ENCODE results near the gene SCYL1.

SCYL1 gene

DNA sequence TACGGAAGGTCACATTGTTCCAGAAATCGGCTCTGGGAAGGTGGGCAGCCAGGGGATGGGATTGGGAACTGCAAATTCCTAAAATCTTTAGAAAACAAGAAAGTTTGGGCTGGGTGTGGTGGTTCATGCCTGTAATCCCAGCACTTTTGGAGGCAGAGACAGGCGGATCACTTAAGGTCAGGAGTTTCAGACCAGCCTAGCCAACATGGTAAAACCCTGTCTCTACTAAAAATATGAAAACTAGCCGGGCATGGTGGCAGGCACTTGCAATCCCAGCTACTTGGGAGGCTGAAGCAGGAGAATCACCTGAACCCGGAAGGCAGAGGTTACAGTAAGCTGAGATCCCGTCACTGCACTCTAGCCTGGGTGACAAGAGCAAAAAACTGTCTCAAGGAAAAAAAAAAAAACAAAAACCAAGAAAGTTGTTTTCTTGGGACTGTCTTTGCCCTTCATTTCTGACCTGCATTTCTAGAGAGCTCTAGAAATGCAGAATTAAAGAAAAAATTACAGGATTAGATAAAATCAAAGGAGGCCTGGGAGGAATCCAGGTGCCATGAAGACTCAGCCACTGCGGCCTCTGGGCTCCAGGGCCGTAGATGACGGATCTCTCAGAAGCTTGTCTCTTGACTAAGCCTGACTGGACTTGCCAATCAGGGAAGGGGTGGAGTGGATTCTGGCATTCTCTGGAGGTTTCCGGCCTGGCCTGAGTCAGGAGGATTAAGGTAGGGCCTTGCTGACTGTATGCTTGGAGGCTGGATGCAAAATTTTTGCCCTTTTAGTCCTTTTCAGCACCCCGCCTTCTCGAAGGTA lies 31.3 kb upstream of the SCYL1 start:
- DNase-seq = peak; percentile 32

DNA sequence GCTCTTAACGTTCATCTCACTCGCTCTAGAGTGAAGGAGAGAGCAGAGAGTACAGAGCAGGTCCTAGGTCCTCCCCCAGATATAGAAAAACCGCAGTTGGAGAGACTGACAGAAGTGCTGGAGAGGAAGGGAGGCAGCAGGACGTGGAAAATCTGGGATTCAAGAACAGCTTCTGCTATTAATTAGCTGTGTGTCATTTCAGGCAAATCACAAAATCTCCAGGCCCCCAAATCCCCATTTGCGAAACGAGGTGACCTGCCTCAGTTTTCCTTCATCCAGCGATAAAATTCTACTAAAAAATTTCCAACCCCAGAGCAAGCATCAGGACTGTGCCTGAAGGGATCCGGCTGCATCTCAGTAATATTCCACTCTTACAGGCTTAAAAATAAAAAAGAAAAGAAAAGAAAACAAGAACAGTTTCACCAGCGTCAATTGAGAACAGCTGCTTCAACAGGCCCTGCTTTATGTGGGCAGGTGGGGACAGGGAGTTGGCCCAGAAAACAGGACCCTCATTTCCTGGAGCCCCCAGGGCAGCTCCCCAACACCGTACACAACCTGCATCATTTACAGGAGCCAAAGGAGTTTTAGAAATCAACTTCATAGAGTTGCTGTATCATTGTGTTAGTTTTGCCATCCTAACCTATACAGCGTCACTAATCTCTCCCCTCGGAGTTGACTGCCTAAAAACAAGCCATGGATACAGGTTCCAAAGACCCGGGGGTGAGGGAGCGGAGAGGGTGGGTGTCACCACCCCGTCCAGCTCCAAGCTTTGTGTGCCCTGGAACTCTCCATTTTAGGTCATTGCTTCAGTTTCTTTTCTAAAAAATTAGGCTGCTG lies 28.4 kb upstream of the SCYL1 start:
- DNase-seq = no peak

GRCh38 chr11:65497141-65498041 lies 27.5 kb upstream of the SCYL1 start:
- peak; percentile 100 for DNase-seq

DNA sequence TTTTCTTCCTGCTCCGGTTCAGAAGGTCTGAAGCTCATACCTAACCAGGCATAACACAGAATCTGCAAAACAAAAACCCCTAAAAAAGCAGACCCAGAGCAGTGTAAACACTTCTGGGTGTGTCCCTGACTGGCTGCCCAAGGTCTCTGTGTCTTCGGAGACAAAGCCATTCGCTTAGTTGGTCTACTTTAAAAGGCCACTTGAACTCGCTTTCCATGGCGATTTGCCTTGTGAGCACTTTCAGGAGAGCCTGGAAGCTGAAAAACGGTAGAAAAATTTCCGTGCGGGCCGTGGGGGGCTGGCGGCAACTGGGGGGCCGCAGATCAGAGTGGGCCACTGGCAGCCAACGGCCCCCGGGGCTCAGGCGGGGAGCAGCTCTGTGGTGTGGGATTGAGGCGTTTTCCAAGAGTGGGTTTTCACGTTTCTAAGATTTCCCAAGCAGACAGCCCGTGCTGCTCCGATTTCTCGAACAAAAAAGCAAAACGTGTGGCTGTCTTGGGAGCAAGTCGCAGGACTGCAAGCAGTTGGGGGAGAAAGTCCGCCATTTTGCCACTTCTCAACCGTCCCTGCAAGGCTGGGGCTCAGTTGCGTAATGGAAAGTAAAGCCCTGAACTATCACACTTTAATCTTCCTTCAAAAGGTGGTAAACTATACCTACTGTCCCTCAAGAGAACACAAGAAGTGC lies 26.7 kb upstream of the SCYL1 start:
- DNase-seq = peak; percentile 79

DNA sequence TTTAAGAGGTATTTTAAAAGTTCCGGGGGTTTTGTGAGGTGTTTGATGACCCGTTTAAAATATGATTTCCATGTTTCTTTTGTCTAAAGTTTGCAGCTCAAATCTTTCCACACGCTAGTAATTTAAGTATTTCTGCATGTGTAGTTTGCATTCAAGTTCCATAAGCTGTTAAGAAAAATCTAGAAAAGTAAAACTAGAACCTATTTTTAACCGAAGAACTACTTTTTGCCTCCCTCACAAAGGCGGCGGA lies 26.2 kb upstream of the SCYL1 start:
- no peak for DNase-seq

GRCh38 chr11:65498977-65499712 lies 25.7 kb upstream of the SCYL1 start, which contains the start of gene MALAT1:
Gene MALAT1 (plus strand): TSS chr11:65499045.
- peak; percentile 95 for DNase-seq

DNA sequence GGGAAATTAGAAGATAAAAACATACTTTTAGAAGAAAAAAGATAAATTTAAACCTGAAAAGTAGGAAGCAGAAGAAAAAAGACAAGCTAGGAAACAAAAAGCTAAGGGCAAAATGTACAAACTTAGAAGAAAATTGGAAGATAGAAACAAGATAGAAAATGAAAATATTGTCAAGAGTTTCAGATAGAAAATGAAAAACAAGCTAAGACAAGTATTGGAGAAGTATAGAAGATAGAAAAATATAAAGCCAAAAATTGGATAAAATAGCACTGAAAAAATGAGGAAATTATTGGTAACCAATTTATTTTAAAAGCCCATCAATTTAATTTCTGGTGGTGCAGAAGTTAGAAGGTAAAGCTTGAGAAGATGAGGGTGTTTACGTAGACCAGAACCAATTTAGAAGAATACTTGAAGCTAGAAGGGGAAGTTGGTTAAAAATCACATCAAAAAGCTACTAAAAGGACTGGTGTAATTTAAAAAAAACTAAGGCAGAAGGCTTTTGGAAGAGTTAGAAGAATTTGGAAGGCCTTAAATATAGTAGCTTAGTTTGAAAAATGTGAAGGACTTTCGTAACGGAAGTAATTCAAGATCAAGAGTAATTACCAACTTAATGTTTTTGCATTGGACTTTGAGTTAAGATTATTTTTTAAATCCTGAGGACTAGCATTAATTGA lies 25.0 kb upstream of the SCYL1 start:
- DNase-seq = peak; percentile 48

GRCh38 chr11:65500387-65501185 lies 24.3 kb upstream of the SCYL1 start:
- DNase-seq = peak; percentile 55

- no peak for DNase-seq
Measured at GRCh38 chr11:65501186-65501471, 23.8 kb upstream of the SCYL1 start.

GRCh38 chr11:65501472-65502273 lies 23.2 kb upstream of the SCYL1 start:
- DNase-seq = peak; percentile 35

DNA sequence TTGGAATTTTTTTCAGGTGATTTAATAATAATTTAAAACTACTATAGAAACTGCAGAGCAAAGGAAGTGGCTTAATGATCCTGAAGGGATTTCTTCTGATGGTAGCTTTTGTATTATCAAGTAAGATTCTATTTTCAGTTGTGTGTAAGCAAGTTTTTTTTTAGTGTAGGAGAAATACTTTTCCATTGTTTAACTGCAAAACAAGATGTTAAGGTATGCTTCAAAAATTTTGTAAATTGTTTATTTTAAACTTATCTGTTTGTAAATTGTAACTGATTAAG lies 22.7 kb upstream of the SCYL1 start:
- no peak for DNase-seq

GRCh38 chr11:65502555-65503367 lies 22.1 kb upstream of the SCYL1 start:
- peak; percentile 49 for DNase-seq

GRCh38 chr11:65503368-65503948 lies 21.4 kb upstream of the SCYL1 start:
- no peak for DNase-seq

- peak; percentile 32 for DNase-seq
Measured at GRCh38 chr11:65503949-65504673, 20.8 kb upstream of the SCYL1 start.

DNA sequence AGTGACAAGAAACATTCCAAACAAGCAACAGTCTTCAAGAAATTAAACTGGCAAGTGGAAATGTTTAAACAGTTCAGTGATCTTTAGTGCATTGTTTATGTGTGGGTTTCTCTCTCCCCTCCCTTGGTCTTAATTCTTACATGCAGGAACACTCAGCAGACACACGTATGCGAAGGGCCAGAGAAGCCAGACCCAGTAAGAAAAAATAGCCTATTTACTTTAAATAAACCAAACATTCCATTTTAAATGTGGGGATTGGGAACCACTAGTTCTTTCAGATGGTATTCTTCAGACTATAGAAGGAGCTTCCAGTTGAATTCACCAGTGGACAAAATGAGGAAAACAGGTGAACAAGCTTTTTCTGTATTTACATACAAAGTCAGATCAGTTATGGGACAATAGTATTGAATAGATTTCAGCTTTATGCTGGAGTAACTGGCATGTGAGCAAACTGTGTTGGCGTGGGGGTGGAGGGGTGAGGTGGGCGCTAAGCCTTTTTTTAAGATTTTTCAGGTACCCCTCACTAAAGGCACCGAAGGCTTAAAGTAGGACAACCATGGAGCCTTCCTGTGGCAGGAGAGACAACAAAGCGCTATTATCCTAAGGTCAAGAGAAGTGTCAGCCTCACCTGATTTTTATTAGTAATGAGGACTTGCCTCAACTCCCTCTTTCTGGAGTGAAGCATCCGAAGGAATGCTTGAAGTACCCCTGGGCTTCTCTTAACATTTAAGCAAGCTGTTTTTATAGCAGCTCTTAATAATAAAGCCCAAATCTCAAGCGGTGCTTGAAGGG lies 20.0 kb upstream of the SCYL1 start:
- DNase-seq = peak; percentile 23

- no peak for DNase-seq
Measured at GRCh38 chr11:65505466-65506289, 19.2 kb upstream of the SCYL1 start.

Measured in inflammatory macrophage treated with lipopolysaccharide for 4 hours (primary cell).